HG02588 (cell line): ENCODE measurements around the gene GRAMD4.

Source experiments
- ATAC-seq: cut with Tn5 transposase; IDR thresholded peaks from one replicate; pipeline ENCODE4 v1.9.1; 2021; ENCODE audit warnings: mild to moderate bottlenecking, moderate library complexity; ENCODE audit not compliant: unreplicated experiment

The GRAMD4 gene

DNA sequence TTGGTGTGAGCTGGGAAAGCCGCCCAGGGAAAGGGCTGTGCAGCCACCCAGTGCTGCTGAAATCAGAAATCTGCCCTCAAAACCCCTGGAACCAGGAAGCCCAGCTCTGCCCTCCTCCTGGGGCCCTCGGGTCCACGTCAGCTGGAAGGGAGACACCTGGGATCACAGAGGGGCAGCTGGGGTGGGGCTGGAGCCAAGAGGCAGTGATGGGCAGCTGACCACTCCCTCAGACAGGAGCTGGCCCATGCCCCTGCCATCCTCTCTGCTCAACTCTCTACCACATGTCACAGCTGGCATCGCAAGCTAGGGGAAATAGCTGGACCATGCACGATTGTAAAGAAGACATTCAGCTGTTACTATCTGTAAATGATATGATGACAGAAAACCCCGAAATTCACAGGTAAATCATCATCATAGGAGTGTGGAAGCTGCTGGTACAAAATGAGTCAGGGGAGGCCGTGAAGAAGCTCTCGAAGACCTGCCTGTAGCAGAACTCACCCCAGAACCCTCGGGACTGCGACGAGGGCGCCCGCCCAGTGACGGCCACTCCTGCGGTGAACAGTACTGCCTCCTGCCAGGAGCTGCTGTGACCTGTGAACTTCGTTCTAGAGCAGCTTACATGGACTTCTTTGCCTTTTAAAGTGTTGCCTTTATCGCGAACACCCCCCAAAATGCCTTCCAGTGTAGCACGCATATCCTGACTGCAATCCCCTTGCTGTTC is 62.0 kb downstream of the GRAMD4 start:
- ATAC-seq, result no peak

DNA sequence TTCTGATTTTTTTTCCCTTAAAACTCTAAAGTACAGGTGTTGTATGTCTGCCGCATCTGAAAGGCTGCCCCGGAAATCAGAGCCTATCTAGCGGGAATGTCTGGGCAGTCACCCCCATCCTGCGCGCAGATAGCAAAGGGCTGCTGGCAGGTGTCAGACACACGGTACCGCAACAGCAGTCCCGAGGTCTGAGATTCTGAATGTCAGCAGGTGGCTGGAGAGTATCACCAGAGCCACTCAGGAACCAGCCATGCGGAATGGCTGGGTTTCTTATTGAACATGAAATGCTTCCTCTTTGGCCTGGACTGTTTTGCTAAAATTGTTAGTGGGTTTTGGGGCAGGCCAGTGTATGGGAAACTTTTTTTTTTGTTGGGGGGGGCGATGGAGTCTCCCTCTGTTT is 64.5 kb downstream of the GRAMD4 start:
- peak; percentile 69 for ATAC-seq

DNA sequence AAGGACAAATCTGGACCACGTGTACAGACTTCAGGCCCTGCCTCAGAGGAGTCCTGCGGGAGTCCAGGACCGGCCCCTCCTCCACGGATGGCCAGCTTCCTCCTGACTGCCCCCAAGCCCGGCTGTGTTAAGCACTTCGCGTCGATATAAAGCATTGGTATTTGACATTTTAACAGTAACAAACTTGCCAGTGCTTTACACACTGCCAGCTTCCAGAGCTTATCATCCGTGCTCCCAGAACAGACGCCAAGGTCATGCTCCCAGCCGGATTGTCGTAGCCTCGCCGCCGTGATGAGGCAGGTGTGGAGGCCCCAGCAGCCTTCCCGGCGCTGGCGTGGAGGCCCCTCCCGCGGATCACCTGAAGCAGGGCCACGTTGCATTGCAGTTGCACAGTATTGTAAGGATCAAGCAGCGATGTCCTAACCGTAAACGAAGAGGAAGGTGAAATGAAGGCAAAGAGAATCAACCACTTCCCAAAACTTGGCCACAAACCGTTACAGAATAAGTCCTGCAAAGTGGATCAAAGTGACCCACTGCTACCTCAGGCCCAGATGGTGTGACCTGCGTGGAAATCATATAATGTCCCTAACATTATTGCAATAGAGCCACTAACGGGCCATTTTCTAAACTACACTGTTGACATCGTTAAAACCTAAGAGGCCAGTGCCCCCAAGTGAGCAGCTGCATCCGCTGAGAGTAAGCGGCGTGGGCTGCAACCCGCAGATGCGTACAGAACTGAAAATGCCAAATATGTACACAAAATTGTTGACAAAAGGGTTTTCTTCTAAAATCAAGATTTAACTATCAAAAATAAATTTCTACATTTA is 66.2 kb downstream of the GRAMD4 start:
- no peak for ATAC-seq

DNA sequence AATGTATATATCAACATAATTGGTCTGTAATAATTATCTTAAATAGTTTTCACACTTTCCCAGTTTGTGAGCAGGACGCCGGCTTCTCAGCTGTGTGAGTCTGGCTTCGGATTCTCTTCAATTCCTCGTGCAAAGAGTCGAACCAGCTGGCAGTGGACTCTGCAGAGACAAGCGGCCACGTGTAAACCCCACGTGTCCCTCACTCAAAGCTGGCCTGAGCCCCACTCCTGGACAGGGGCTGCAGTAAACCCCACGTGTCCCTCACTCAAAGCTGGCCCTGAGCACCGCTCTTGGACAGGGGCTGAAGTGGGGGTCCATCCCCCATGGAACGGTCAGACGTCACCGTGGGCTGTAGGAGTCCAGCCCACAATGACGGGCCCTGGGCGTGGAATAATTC is 66.9 kb downstream of the GRAMD4 start:
- ATAC-seq, result no peak

DNA sequence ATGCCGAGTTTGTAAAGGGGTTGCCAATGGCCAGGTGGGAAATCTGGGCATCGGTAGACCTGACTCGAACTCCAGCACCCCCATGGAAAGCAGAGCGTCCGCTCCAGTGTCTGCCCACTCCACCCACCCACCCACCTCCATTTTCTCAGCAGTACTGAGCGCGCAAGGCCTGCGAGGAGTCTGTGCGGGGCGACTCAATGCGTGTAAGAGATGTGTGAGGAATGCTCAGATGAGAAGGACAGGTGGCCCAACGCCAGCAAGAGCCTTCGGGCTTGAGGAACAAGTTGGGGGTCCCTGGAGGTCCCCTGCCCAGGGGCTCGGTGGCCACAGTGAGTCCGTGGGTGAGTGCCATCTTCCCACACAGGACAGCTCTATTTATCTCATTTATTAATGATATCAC is 67.3 kb downstream of the GRAMD4 start:
- ATAC-seq, result no peak

DNA sequence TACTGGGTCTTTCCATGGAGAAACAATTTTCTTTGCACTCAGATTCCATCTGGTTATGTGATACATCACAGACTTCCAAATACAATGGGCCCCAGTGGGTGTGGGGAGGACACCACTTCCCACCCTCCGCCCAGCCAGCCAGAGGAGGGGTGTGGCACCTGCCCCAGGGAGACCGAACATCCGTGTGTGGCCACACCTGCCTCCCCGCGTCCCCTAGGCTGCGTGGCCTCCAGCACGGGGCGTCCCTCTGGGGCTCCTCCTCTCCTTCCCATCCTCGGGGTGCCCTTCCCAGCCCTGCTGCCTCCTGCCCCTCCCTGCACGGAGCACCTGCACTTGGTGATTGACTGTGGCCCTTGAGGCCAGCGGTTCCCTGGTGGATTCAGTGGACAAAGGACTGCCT is 68.8 kb downstream of the GRAMD4 start:
- ATAC-seq, result no peak

DNA sequence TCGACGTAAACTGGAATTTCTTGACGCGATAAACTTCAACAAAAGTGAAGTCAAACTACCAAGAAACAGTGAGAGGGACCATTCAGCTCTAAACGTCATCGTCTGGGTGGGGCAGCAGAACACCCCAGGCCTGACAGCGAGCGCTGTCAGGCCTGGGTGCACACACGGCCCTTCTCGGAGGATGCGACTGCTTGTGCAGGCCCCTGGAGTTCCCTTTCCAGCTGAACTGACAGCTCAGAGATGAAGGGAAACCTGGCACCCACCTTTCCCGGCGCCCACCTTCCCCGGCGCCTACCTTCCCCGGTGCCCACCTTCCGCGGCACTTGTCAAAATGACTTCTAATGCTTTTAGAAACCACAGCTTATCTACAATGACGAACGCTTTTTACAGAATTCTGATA is 70.0 kb downstream of the GRAMD4 start:
- ATAC-seq, result no peak

DNA sequence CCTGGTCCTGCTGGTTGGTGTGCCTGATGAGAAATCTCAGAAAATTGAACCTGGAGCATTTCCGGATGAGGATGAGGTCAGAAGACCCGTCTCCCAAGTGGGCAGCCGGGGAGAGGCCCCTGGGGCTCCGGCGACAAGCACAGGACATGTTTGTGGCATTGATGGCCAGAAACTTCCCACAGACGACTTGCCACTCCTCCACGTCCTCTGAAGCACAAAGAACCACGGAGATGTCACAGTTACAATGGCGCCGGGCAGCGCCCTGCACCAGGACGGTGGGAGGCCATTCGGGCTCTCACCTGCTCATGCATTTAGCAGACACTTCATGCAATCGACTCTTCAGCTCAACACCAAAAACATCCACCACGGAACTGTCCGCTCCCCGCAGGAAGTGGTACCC is 71.4 kb downstream of the GRAMD4 start:
- no peak for ATAC-seq

DNA sequence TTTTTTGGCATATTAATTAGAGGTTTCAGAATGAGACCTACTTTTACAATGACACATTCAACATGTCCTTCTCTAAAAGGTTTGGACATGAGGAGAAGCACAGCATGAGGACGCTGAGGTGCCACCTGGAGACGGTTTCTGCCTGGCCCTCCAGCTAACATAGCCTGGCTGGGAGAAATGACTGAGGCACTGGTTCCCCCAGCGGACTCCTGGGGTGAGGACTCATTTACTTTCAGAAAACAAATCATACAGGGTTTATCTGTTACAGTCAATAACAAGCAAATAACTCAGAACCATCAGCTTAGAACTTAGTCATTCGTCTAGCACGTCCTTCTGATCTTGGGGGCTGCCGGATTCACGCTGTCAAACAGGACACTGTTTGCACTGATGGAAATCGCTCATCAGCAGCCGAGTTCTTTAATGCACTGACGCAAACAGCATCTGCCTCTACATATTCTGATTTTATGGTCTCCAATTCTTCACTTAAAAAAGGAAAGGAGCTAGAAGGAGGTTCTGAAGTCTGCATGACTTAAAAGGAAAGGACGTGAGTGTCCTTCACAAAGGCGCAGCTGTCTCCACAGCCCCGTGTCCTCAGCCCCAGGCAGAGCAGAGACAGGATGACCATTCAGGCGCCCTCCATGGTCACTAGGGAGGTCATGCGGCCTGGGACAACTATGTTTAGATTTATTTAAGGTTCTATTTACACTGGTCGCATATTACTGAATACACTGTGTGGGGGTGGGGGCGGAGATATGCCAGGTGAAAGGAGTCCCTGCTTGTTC is 73.6 kb downstream of the GRAMD4 start:
- no peak for ATAC-seq

DNA sequence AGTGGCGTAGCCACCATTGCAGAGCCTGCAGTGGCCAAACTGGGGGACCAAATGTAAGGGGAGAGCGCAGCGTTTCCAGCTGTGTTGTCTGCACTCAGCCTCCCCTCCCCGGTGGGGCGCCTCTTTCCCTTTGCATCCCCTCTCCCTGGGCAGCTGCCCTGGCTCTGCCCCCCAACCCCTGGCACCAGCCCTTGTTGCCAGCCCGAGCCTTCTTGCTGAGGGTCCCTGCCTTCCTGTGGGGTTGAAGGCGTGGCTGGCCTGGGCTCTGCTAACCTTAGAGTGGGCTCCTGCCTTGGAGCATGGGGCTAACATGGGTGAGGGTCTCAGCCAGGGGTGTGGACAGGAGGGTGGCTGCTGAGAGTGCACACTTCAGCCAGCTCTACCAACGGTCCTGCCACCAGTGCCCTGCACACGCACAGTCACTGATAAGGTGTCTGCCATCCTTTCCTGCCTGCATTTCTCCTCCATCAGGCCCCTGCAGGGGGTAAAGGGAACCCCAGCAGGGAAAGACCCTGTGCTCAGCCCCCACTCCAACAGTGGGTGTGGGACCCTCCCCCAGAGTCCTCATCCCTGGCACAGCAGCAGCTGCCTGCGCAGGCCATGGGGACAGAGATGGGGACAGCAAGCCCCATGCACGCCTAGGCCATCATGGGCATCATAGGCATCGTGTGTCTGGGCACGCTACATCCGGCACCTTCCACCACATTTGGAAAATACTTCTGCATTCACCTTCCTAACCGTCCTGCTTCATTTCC is 74.4 kb downstream of the GRAMD4 start:
- no peak for ATAC-seq

DNA sequence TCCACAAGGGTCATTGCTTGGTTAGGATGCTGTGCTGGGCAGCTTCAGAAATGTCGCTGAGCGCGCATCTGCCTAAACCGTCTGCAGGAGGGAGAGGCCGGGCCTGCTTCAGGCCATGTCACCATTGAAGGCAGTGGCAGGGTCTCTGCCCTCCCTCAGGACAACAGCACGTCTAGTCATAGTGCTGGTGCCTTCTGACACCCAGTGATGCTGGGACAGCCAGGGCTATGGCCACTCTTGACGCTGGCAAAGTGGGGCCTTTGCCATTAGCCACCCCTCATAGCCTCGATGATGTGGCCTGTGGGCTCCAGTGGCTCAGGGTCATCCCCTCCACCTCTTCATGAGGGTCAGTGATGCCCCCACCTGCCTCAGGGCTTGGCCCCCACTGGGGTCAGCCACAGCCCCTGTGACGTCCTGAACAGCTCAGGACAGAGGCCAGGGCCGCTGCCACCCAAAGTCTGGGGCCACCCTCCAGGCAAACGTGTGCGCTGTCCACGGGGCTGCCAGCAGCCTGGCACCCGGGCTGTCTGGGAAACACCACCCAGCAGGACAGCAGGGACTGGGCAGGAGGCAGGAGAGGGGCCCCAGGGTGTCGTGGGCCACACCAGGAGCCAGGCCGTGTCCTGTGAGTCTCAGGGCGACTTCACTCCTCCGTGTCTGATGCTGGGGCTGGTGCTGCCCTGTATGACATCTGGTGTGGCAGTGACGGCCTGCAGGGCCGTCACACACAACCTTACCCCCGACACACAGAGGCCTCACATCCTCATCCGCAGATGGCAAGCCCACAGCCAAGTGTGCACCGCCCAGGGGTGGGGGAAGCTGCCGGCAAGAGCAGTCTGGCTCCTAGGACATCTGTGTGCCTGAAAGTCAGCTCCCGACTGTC is 75.4 kb downstream of the GRAMD4 start:
- no peak for ATAC-seq

DNA sequence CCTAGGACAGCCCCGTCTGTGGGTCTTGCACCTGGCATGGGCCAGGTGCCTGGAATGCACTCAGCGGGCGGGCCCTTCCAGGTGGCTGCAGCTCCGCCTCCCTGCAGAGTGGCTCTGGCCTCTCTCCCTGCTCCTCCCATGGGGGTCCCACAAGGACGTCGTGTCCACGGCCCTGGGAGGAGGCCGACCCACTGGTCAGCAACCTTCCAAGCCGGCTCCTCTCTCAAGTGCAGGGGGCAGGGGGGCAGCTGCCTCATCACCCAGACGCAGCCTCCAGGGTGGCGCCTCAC is 76.0 kb downstream of the GRAMD4 start:
- ATAC-seq, result no peak

DNA sequence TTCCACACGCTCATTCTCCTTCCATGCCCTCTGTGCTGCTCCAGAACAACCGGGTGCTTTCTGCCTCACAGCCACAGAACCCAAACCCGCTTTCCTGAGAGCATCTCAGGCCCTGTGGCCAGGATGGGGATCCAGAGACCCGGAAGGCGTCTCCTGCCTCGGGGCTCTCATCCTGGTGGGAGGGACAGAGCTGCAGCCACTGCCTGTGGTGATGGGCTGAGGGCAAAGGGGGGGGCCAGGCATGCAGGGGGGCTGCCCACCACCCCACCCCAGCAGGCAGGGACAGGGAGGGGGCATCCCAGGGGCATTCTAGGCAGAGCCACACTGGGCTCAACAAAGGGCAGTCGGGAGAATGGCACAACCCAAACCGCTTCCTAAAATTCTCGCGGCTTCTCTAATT is 76.4 kb downstream of the GRAMD4 start:
- no peak for ATAC-seq

DNA sequence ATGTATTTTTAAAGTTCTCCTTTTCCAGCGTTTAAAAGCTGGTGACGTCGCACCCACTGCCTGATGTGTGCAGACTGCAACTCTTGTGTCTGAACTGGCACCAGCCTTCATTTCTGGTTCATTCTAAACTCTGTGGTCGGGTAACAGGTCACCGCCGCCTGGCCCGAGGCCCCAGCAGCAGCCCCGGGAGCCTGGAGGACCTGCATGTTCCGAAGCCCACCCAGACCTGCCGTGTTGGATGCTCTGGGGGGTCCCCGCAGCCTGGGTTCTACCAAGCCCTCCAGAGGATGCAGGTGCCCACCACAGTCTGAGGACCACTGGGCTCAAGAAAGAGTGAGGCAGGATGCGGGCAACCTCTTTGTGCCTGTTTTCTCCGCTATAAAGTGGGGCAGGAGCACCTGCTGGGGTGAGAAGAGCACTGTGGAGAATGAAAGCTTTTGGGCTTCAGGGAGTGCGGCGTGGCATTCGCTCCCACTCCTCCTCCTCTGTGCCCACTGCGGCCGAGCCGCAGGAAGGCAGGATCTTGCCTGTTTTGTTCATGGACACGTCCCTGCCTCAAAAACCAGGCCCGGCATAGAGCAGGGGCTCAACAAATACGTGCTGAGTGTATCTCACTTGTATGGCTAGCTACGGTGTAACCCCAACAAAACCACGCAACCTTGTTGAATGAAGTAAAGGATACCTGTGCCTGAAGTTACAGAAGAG is 77.8 kb downstream of the GRAMD4 start:
- no peak for ATAC-seq

DNA sequence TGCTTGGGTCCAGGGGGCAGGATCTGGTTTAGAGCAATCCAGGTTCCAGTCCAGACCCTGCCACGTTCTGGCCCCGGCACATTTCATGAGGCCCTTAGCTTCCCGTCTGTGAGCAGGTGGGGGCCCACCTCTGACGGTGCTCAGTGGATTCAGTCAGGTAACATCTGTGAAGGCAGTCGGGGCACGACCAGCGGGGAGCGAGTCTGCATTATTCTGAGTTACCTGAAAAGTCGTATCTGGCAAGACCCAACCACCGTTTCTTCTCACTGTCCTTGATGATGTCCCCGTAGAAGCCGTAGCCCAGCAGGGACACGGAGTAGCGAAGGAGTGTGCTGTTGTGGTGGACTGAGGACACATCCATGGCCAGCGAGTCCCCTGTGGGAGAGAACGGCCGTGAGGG is 78.9 kb downstream of the GRAMD4 start:
- no peak for ATAC-seq

DNA sequence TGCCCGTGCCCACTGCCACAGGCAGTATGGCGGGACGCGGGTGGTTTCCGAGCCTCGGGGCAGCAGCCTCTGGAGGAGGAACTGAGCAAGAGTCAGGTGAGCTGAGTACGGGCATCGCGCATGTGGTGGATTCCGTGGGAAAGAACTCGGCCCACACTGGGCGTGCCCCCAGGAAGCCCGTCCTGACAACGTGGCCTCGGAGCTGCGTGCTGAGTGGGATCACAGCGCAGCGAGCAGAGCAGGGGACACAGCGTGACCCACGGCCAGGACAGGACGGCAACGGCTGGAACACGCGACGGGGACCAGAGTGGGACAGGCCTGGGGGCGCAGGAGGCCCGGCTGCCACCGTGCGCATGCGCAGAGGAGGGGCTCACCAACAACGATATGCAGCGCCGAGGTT is 81.1 kb downstream of the GRAMD4 start:
- no peak for ATAC-seq

DNA sequence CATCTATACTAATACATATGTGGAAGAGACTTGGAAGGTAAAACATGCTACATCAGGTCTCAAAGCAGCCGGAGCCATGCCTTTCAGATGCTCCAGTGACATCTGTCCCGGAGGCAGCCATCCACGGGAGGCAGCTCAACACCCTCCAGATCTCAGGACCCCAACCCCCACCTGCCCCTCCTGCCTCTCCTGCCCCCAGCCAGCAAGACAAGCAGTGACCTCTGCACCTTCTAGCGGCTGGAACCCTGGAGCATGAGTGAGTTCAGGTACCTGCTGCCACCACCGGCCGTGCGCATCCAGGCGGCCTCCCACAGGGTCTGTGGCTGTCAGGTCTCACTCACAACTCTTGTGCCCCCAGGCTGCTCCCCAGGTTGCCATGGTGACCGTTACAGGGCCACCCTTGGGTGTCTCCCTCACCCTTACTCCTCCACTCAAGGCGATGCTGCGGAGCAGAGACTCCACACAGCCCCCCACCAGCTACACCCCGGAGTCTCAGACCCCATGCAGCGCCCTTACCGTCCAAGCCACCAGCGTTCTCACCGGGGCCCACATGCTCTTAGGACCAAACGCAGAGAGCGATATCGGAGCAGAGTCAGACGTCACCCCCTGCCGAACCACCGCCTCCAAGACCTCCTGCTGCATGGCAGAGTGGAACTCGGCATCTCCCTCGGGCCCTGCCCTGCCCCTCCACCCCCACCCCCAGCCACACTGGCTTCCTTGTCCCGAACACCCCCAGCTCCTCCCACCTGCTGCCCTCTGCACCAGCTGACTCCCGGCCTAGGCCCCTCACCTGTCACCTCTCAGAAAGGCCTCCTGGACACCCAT is 83.2 kb downstream of the GRAMD4 start:
- no peak for ATAC-seq

DNA sequence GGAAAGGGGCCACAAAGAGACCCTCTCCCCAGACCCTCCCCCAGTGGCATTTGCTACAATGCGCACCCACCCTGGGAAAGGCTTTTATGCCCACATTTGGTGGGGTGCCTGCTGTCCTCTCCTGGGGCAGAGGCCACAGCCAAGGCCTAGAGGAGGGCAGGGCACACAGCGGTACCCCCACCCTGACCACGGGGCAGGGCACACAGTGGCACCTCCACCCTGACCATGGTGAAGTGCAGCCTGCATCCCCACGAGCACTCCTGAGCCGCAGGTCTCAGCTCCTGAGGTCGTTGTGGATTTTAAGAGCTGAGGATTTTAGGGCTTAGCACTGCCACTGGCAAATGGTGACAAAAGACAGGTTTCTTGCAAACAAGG is 83.8 kb downstream of the GRAMD4 start:
- ATAC-seq, result no peak

DNA sequence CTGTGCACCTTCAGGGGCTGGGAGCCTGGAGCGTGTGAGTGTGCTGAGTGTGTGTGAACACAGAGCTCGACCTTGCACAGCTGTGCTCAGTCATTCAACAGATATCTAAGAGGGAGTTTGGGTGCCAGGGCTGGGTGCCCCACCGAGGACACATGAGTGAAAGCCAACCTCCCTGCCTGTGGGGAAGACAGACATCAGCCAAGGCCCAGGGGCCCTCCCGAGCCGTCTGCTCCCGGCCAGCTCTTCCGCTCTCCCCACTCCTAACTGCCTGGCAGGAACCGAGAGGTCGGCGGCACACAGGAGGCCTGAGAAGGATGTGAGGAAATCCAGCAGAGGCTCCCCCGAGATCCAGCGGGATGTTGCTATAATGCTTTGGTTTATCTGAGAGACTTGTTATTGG is 85.9 kb downstream of the GRAMD4 start:
- ATAC-seq, result no peak
